ENCODE measurements around the gene RPL36AL. TPM values are rescaled to one million over a fixed set of nuclear protein-coding genes. Genes with fewer than 3 reads are reported as not detected.
"Not testable (repeated sequence)": the region's sequence is repeated elsewhere in the genome, so short reads cannot be mapped to it uniquely, and the experiment has no call there.

The RPL36AL gene
- polyA plus RNA-seq, 6 donors from 2014 or later = 384 to 554 (median 508) TPM

GRCh38 chr14:49607583-49607982, 12.8 kb downstream of the RPL36AL start:
- Mint-ChIP-seq H3K9me3 (no peaks in the 10 kb centered on the region), H3K36me3 (no peaks in the 10 kb centered on the region), H3K4me1 (peaks cover 0 to 4% (median 0%) of the 10 kb centered on the region in 3 donors), H3K27ac (no peak overlapping the region), H3K27me3 (no peaks in the 10 kb centered on the region), H3K4me3 (no peak overlapping the region)
- ATAC-seq (ENCODE audit: low read depth in 2 of 2) (no peak), DNase-seq (no peak)

- ATAC-seq (ENCODE audit: low read depth in 2 of 2) = peak; percentile 69 to 70
- Mint-ChIP-seq H3K4me3 (peak within 1 kb of the TSS; percentile 94 to 100 (median 98)), H3K9me3 (no peaks in the 10 kb centered on the region), H3K36me3 (no peaks in the 10 kb centered on the region), H3K4me1 (peaks cover 23 to 58% (median 46%) of the 10 kb centered on the region in 3 donors), H3K27me3 (no peaks in the 10 kb centered on the region), H3K27ac (peak within 1 kb of the TSS; percentile 96 to 100 (median 99))
- DNase-seq = peak; percentile 94
Observed at GRCh38 chr14:49598485-49599300, 21.7 kb downstream of the RPL36AL start, which contains the start of gene LRR1. Gene LRR1 (plus strand): TSS chr14:49598940. CDS start chr14:49599021, 81 bp downstream.

GRCh38 chr14:49598189-49598484, 22.3 kb downstream of the RPL36AL start:
- Mint-ChIP-seq H3K4me1 (peaks cover 23 to 58% (median 46%) of the 10 kb centered on the region in 3 donors), H3K36me3 (no peaks in the 10 kb centered on the region)

DNA sequence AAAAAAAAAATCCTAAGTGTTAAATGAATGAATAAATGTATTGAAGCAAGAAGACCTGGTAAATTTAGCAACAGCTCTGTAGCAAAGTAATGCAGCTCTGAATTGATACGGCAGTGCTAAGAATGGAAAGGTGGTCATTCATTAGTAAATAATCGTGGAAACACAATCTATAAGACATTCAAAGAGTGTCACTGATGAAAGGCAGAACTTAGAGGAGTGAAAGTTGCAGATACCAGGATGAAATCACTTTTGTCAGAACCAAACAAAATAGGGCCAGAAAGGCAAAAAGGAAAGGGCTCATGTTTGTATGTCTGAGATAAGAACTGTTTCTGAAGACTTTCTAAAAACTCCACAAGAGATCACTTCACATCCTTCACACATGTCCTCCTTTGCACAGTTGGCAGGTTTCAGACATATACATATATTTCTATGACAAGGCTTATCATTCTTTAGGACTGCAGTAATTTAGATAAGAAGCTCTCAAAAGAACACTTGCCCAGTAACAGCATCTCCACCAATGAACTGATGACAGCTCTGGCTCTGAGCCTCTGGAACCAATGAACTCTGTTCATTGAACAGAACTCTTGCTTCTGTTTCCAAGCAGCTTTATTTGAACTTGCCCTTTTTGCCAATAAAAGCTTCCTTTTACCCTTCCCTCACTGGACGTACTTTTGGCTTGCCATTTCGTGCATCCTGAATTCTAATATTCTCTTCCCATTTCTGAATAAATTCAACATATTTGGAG, 25.9 kb downstream of the RPL36AL start:
- ATAC-seq (ENCODE audit: low read depth in 2 of 2) = peak in 1 of 2 donors; percentile 17

More at GRCh38 chr14:49598189-49598484, 22.3 kb downstream of the RPL36AL start:
- no peaks in the 10 kb centered on the region for H3K9me3 Mint-ChIP-seq
- H3K27ac Mint-ChIP-seq = peak overlapping the region; percentile 96 to 100 (median 99)
- DNase-seq = no peak
- no peaks in the 10 kb centered on the region for H3K27me3 Mint-ChIP-seq
- ATAC-seq (ENCODE audit: low read depth in 2 of 2) = no peak
- H3K4me3 Mint-ChIP-seq = peak overlapping the region; percentile 94 to 100 (median 98)

DNA sequence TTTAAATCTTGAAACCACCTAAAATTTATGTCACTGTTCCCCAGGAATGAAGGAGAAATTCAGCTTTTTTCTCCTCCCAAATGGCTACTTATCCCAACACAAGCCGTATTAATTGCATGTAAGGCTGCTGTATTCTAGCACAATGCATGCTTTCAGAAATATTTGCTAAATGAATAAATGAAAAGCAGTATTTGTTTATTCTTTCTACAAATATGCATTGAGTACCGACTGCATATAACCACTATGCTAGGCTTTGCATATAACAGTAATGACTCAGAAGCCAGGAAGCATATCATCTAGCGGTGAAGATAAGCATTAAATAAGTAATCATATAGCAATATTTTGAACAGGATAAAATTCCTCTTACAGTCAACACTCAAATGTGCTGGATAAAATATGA, 27.4 kb downstream of the RPL36AL start:
- Mint-ChIP-seq H3K9me3 (no peaks in the 10 kb centered on the region), H3K4me1 (peaks cover 13 to 42% (median 34%) of the 10 kb centered on the region in 3 donors), H3K27me3 (no peaks in the 10 kb centered on the region), H3K36me3 (no peaks in the 10 kb centered on the region), H3K4me3 (peak overlapping the region in 1 of 8 donors; percentile 18), H3K27ac (peak overlapping the region in 1 of 6 donors; percentile 96)
- ATAC-seq (ENCODE audit: low read depth in 2 of 2) = no peak
- no peak for DNase-seq

More for the DNA sequence above, 25.9 kb downstream of the RPL36AL start:
- Mint-ChIP-seq H3K4me3 (peak overlapping the region in 5 of 8 donors; percentile 6 to 99 (median 46)), H3K4me1 (peaks cover 18 to 52% (median 40%) of the 10 kb centered on the region in 3 donors), H3K36me3 (no peaks in the 10 kb centered on the region), H3K9me3 (no peaks in the 10 kb centered on the region), H3K27ac (peak overlapping the region in 4 of 6 donors; percentile 84 to 99 (median 90)), H3K27me3 (no peaks in the 10 kb centered on the region)
- DNase-seq = peak; percentile 33

DNA sequence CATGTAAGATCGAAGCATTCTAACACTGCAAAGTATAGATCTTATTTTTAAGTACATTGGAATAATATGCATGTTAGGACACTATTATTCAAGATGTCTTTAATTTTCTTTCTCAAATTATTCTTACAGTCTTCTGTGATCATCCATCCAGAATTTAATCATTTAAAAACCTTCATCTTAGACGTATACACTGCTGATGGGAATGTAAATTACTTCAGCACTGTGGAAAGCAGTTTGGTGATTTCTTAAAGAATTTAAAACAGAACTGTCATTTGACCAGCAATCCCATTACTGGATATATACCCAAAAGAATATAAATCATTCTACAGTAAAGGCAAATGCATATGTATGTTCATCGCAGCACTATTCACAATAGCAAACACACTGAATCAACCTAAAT, 31.0 kb downstream of the RPL36AL start:
- DNase-seq (no peak), ATAC-seq (ENCODE audit: low read depth in 2 of 2) (no peak)
- Mint-ChIP-seq H3K4me1 (peaks cover 13 to 28% (median 22%) of the 10 kb centered on the region in 3 donors), H3K4me3 (no peak overlapping the region), H3K36me3 (peaks cover 0 to 4% of the 10 kb centered on the region in 2 donors), H3K9me3 (peaks cover 0 to 2% (median 0%) of the 10 kb centered on the region in 7 donors), H3K27ac (peak overlapping the region in 1 of 6 donors; percentile 31), H3K27me3 (no peaks in the 10 kb centered on the region)

DNA sequence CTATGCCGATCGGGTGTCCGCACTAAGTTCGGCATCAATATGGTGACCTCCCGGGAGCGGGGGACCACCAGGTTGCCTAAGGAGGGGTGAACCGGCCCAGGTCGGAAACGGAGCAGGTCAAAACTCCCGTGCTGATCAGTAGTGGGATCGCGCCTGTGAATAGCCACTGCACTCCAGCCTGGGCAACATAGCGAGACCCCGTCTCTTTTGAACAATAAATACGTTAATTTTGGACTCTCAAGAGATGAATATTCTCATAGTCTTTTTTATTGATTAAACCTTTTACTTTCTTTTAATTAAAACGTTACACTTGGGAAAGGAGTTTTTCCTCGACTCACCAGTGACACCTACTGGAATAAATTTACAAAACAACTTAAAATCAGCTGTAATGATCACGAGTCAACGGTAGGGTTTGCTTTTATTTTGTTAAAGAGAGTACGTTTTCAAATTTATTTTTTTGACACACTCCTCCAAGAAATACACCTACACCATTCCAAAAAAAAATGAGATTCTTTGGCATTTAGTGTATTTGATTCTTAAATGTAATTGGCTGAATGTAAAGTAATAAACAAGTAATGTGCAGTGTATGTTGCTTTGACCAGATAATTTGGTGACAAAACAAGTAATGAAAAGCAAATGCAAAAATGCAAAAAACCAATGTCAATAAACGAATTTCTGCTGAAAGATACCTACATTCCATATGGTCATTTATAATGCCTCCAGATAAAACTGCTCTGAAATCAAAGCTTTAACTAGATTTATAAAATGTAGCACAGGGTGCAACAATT, 33.6 kb downstream of the RPL36AL start:
- H3K4me1 Mint-ChIP-seq = peaks cover 23 to 47% (median 37%) of the 10 kb centered on the region in 3 donors
- peaks cover 0 to 2% (median 0%) of the 10 kb centered on the region in 7 donors for H3K9me3 Mint-ChIP-seq
- DNase-seq (peak; percentile 72), ATAC-seq (ENCODE audit: low read depth in 2 of 2) (peak; percentile 24 to 25)
- H3K27ac Mint-ChIP-seq = peak overlapping the region; percentile 96 to 99 (median 99)
- H3K4me3 Mint-ChIP-seq = peak overlapping the region; percentile 90 to 99 (median 98)
- H3K36me3 Mint-ChIP-seq = peaks cover 0 to 19% of the 10 kb centered on the region in 2 donors
- H3K27me3 Mint-ChIP-seq = no peaks in the 10 kb centered on the region

- Mint-ChIP-seq H3K4me1 (peaks cover 31 to 55% (median 46%) of the 10 kb centered on the region in 3 donors), H3K36me3 (peaks cover 0 to 19% of the 10 kb centered on the region in 2 donors), H3K4me3 (peak within 1 kb of the TSS; percentile 90 to 99 (median 98)), H3K9me3 (peaks cover 0 to 2% (median 0%) of the 10 kb centered on the region in 7 donors), H3K27me3 (no peaks in the 10 kb centered on the region), H3K27ac (peak within 1 kb of the TSS; percentile 96 to 99 (median 99))
- peak; percentile 90 for ATAC-seq (ENCODE audit: low read depth in 2 of 2)
- DNase-seq = peak; percentile 98
Observed at GRCh38 chr14:49585803-49586672, 34.4 kb downstream of the RPL36AL start, which contains the start of gene RPS29. Gene RPS29 (minus strand): TSS chr14:49586380. CDS start chr14:49586346, 34 bp downstream.

GRCh38 chr14:49584981-49585640, 35.3 kb downstream of the RPL36AL start:
- Mint-ChIP-seq H3K4me1 (peaks cover 35 to 60% (median 51%) of the 10 kb centered on the region in 3 donors), H3K27ac (peak overlapping the region; percentile 93 to 99 (median 98)), H3K4me3 (peak overlapping the region; percentile 90 to 99 (median 98)), H3K36me3 (peaks cover 0 to 19% of the 10 kb centered on the region in 2 donors)
- DNase-seq; ATAC-seq (ENCODE audit: low read depth in 2 of 2); H3K27me3 Mint-ChIP-seq; H3K9me3 Mint-ChIP-seq: not testable (repeated sequence)

DNA sequence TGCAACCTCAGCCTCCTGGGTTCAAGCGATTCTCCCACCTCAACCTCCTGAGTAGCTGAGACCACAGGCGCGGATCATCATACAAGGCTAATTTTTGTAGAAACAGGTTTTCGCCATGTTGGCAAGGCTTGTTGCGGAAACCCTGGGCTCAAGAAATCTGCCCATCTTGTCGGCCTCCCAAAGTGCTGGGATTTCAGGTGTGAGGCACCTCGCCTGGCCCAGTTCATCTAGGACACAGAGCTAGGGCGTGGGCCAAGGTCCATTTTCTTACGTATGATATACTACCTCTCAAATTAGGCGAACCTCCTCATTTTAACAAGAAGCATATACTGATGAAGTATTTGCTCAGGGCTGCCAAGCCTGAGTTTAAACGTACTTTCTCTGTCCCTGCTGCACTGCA, 36.4 kb downstream of the RPL36AL start:
- peak overlapping the region in 7 of 8 donors; percentile 90 to 99 (median 97) for H3K4me3 Mint-ChIP-seq
- peak overlapping the region in 5 of 6 donors; percentile 37 to 98 (median 59) for H3K27ac Mint-ChIP-seq
- peaks cover 0 to 2% (median 0%) of the 10 kb centered on the region in 7 donors for H3K9me3 Mint-ChIP-seq
- DNase-seq (no peak), ATAC-seq (ENCODE audit: low read depth in 2 of 2) (no peak)
- H3K27me3 Mint-ChIP-seq = no peaks in the 10 kb centered on the region
- peaks cover 0 to 19% of the 10 kb centered on the region in 2 donors for H3K36me3 Mint-ChIP-seq
- peaks cover 38 to 69% (median 55%) of the 10 kb centered on the region in 3 donors for H3K4me1 Mint-ChIP-seq

DNA sequence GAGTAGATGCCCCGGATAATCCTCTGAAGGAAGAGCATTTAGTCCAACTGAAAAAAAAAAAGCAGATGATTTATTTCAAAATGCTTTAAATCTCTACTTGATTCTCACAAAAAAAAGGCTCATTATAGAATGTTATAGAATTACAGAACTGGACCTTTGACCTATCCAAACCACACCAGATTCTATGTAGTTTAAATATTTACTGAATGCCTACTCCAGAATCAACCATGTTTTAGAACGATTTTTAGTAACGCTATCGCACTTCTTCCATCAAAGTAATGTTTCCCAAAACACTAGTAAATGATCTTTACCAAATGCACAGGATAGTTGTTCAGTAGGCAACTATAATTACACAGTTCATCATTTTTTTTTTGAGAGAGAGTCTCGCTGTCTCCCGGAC, 36.8 kb downstream of the RPL36AL start:
- Mint-ChIP-seq H3K27ac (peak overlapping the region in 3 of 6 donors; percentile 59 to 98 (median 89)), H3K4me3 (peak overlapping the region in 6 of 8 donors; percentile 70 to 99 (median 97)), H3K36me3 (peaks cover 0 to 19% of the 10 kb centered on the region in 2 donors), H3K9me3 (peaks cover 0 to 2% (median 0%) of the 10 kb centered on the region in 7 donors), H3K4me1 (peaks cover 38 to 71% (median 55%) of the 10 kb centered on the region in 3 donors), H3K27me3 (no peaks in the 10 kb centered on the region)
- no peak for ATAC-seq (ENCODE audit: low read depth in 2 of 2)
- DNase-seq = no peak

All from naive B cell (primary cell).